RWPE1 (cell line): ENCODE results near the gene OOEP.
"Not testable (repeated sequence)": the region's sequence is repeated elsewhere in the genome, so short reads cannot be mapped to it uniquely, and the experiment has no call there.

ENCODE experiments used
- CTCF ChIA-PET: fragments of 350-600 bp; sonication (Branson Sonifier 250); formaldehyde crosslinking; extraction: SDS; loops from one replicate; lab custom pipeline; 2021; lab: Yijun Ruan, JAX
- POLR2A ChIA-PET: fragments of 400-600 bp; formaldehyde crosslinking; extraction: SDS; loops from one replicate; lab custom pipeline; 2020; ENCODE audit warnings: antibody characterized with exemption; ENCODE audit not compliant: low non-redundant PET; lab: Yijun Ruan, JAX
- DNase-seq: peaks from one replicate; pipeline ENCODE4 v3.0.0; 2012; ENCODE audit warnings: low spot score
- H3K27ac ChIP-seq: fragments of 450-650 bp; 2 replicates; pipeline ENCODE4 v1.5.1; 2017
- TF ChIP-seq, protein P1 (sequence below): fragments of 450-650 bp; conservative IDR thresholded peaks from 2 replicates; pipeline ENCODE4 v1.5.1; 2017; ENCODE audit warnings: low read depth, mild to moderate bottlenecking

OOEP gene

GRCh38 chr6:73388433-73388799, 18.7 kb upstream of the OOEP start:
- peak overlapping the region; percentile 96 for H3K27ac ChIP-seq
- POLR2A ChIA-PET, result no interaction called here
- TF ChIP-seq, protein P1, sequence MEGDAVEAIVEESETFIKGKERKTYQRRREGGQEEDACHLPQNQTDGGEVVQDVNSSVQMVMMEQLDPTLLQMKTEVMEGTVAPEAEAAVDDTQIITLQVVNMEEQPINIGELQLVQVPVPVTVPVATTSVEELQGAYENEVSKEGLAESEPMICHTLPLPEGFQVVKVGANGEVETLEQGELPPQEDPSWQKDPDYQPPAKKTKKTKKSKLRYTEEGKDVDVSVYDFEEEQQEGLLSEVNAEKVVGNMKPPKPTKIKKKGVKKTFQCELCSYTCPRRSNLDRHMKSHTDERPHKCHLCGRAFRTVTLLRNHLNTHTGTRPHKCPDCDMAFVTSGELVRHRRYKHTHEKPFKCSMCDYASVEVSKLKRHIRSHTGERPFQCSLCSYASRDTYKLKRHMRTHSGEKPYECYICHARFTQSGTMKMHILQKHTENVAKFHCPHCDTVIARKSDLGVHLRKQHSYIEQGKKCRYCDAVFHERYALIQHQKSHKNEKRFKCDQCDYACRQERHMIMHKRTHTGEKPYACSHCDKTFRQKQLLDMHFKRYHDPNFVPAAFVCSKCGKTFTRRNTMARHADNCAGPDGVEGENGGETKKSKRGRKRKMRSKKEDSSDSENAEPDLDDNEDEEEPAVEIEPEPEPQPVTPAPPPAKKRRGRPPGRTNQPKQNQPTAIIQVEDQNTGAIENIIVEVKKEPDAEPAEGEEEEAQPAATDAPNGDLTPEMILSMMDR, result no peak
- CTCF ChIA-PET, result interaction anchor here (0.6 to 1.6 kb wide), 6 partner anchors 10 to 224 kb away, joined by 3 to 9 read pairs (median 3); no protein-coding TSS in a partner anchor
- peak; percentile 8 for DNase-seq

DNA sequence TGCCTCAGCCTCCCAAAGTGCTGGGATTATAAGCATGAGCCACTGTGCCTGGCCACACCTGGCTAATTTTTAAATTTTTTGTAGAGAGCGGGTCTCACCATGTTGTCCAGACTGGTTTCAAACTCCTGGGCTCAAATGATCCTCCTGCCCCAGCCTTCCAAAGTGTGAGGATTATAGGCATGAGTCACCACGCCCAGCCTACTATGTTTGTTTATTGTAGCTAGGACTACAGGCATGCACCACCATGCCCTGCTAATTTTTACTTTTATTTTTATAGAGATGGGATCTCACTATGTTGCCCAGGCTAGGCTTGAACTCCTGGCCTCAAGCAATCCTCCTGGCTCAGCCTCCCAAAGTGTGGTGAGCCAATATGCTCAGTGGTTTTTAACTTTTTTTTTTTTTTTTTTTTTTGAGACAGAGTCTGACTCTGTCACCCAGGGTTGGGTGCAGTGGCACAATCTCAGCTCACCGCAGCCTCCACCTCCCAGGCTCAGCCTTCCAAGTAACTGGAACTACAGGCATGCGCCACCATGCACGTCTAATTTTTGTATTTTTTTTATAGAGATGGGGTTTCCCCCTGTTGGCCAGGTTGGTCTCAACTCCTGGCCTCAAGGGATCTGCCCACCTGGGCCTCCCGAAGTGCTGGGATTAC, 12.9 kb upstream of the OOEP start:
- no peak overlapping the region for H3K27ac ChIP-seq
- DNase-seq, result no peak
- CTCF ChIA-PET, result no interaction called here
- TF ChIP-seq, protein P1, result no peak
- POLR2A ChIA-PET, result no interaction called here

GRCh38 chr6:73381531-73381930, 11.8 kb upstream of the OOEP start:
- POLR2A ChIA-PET, DNase-seq, H3K27ac ChIP-seq: not testable (repeated sequence)
- CTCF ChIA-PET, result interaction anchor here (0.6 kb wide), 1 partner anchor 450 kb away, joined by 5 read pairs; no protein-coding TSS in a partner anchor

GRCh38 chr6:73377225-73377624, 7.5 kb upstream of the OOEP start:
- no peak for DNase-seq

GRCh38 chr6:73375216-73375615, 5.5 kb upstream of the OOEP start:
- CTCF ChIA-PET, result no interaction called here
- TF ChIP-seq, protein P1, result no peak
- H3K27ac ChIP-seq, result no peak overlapping the region
- POLR2A ChIA-PET, result no interaction called here
- DNase-seq, result no peak

More at GRCh38 chr6:73377225-73377624, 7.5 kb upstream of the OOEP start:
- POLR2A ChIA-PET, result no interaction called here
- H3K27ac ChIP-seq, result no peak overlapping the region
- CTCF ChIA-PET, result no interaction called here
- TF ChIP-seq, protein P1, result no peak

DNA sequence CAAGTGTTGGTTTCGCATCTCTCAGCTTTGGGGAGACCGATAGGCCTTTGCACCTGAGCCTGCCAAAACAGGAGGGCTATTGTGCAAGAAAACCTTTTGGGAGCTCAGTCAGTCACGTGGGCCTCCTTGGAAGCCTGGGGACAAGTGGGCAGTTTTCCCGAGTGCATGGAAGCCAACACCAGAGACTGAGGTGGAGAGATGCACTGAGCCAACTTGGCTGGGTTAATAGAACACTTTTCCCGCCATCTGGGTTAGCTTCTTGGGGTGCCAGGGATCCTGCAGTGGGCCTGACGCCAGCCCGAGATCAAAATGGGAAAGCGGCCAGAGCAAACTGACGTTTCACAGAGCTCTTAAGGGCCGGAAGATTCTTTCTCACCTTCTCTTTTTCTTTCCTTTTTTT, 2.8 kb upstream of the OOEP start:
- TF ChIP-seq, protein P1, result no peak
- ChIA-PET POLR2A (no interaction called here), CTCF (no interaction called here)
- H3K27ac ChIP-seq, result no peak overlapping the region
- DNase-seq, result no peak

DNA sequence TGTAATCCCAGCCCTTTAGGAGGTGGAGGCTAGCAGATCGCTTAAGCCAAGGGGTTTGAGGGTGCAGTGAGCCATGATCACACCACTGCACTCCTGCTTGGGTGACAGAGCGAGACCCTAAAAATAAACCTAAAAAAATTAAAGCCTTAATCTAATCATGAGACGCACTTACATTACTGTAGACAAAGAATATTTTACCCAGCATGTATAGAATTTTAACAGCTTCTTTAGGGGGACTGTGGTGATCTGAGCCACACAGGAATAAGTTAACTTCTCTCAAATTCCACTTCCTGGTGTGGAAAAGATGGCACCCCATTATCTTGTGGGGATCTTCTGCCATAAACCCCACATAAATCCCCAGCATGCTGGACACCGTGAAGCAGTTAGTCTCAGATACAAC, 2.3 kb upstream of the OOEP start:
- ChIA-PET CTCF (no interaction called here), POLR2A (no interaction called here)
- no peak for DNase-seq
- H3K27ac ChIP-seq, result no peak overlapping the region
- TF ChIP-seq, protein P1, result no peak
